22Rv1 (cell line): ENCODE data around the gene DPP6.

ENCODE experiments used
- ZFX ChIP-seq: fragments of 450-650 bp; IDR thresholded peaks from 2 replicates; pipeline ENCODE4 v1.6.1; 2017; ENCODE audit warnings: antibody characterized with exemption, borderline replicate concordance
- TF ChIP-seq, protein P1 (sequence below): fragments of 450-650 bp; IDR thresholded peaks from 2 replicates; pipeline ENCODE4 v1.5.1; 2017; ENCODE audit warnings: mild to moderate bottlenecking

DNA sequence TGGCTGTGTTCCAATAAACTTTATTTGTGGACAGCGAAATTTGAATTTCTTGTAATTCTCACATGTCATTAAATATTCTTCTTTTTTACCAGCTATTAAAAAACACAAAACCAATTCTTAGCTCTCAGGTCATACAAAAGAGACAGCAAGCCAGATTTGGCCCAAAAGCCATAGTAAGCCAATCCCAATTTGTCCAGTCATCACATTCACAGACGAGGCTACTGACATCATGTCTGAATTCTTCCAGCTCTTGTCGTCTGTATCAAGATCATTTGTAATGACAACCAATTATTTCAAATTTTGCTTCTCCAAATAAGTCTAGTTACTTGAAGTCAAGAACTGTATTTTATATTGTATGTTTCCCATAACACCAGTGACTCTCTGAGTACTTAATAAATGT, 684.2 kb downstream of the DPP6 start:
- TF ChIP-seq, protein P1, sequence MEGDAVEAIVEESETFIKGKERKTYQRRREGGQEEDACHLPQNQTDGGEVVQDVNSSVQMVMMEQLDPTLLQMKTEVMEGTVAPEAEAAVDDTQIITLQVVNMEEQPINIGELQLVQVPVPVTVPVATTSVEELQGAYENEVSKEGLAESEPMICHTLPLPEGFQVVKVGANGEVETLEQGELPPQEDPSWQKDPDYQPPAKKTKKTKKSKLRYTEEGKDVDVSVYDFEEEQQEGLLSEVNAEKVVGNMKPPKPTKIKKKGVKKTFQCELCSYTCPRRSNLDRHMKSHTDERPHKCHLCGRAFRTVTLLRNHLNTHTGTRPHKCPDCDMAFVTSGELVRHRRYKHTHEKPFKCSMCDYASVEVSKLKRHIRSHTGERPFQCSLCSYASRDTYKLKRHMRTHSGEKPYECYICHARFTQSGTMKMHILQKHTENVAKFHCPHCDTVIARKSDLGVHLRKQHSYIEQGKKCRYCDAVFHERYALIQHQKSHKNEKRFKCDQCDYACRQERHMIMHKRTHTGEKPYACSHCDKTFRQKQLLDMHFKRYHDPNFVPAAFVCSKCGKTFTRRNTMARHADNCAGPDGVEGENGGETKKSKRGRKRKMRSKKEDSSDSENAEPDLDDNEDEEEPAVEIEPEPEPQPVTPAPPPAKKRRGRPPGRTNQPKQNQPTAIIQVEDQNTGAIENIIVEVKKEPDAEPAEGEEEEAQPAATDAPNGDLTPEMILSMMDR = no peak
- no peak for TF ChIP-seq ZFX
